HG02588 (cell line): ENCODE data around the gene F2.

Experiments
- ATAC-seq: cut with Tn5 transposase; IDR thresholded peaks from one replicate; pipeline ENCODE4 v1.9.1; 2021; ENCODE audit warnings: mild to moderate bottlenecking, moderate library complexity; ENCODE audit not compliant: unreplicated experiment

Gene F2

DNA sequence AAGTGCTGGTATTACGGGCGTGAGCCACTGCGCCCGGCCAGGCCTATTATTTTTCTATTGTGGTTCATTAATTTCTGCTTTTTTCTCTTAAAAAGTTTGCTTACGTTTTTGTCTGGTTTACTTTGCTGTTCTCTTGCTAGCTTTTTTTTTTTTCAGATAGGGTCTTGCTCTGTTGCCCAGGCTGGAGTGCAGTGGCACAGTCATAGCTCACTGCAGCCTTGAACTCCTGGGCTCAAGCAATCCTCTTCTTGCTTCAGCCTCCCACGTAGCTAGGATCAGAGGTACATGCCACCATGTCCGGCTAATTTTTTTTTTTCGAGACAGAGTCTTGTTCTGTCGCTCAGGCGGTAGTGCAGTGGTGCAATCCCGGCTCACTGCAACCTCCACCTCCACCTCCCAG, 18.7 kb downstream of the F2 start:
- ATAC-seq = no peak

DNA sequence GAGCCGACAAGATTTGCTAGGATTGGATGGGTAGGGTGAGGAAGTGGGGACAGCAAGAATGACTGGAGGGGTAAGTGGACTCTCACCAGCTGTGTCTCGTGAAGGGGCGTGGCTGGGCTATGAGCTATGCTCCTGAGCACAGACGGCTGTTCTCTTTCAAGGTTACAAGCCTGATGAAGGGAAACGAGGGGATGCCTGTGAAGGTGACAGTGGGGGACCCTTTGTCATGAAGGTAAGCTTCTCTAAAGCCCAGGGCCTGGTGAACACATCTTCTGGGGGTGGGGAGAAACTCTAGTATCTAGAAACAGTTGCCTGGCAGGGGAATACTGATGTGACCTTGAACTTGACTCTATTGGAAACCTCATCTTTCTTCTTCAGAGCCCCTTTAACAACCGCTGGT, 19.9 kb downstream of the F2 start:
- ATAC-seq = no peak

DNA sequence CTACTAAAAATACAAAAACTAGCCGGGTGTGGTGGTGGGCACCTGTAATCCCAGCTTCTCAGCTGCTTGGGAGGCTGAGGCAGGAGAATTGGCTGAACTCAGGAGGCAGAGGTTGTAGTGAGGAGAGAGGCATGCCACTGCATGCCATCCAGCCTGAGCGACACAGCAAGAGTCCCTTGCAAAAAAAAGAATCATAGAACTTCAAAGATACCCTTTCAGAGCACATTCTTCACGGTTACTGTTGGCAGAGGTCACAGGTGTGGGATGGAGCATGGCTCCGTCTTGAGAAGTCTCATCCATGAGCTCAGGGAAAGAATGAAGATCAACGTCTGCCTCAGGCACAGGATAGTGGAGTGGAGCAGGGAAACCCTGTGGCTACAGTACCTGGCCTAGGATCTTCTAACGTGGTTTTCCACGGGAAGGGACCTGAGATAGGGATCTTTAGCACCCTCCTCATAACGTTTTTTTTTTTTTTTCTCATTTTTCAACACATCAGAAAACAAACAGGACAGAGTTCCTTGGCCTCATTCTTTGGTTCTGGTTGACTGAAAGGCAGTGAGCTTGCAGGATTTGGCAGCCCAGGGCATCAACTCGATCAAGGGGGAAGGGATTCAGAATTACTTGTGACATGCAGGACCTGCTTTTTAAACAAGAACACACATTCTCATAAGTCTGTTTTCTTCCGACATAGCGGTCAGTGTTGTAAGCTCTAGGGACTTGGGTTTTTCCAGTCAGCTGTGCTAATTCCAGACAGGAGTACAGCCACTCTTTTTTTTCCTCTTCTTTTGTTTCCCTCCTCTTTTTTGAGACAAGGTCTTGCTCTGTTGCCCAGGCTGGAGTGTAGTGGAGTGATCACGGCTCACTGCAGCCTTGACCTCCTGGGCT, 22.8 kb downstream of the F2 start:
- no peak for ATAC-seq

DNA sequence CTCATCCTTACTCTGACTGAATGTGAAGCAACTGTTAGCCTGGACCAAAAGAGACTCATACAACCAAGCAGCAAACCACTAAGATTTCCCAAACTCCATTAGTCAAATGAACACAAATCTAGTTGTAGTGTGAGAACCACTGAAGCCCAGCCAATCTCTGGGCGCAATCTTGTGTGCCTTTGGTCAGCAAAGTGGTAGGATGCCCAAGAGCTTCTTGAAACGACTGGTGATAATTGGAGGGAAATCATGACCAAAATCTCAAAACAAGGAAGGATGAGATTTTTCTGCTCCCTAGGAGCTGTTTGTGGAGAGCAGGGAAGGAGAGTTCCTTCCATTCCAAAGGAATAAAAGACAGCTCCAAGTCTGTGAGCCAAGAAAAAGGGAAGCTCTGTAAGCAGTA, 24.0 kb downstream of the F2 start:
- no peak for ATAC-seq

GRCh38 chr11:46743693-46744339, 24.8 kb downstream of the F2 start:
- no peak for ATAC-seq

DNA sequence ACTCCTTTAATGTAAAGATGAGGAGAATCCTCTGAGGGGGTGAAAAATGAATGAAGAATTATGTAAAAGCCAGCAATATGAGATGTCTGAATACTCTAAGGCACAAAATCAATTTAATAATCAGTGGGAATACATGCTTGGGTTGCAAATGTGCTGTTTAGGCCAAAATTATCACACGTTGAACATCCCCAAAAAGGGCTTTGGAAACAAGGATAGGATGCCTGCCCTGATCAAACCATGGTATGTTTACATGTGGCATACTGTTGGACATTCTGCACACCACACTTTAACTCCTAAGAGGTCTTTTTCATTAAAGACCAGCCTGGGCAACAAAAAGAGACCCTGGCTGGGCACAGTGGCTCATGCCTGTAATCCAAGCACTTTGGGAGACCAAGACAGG, 26.3 kb downstream of the F2 start:
- ATAC-seq = no peak

DNA sequence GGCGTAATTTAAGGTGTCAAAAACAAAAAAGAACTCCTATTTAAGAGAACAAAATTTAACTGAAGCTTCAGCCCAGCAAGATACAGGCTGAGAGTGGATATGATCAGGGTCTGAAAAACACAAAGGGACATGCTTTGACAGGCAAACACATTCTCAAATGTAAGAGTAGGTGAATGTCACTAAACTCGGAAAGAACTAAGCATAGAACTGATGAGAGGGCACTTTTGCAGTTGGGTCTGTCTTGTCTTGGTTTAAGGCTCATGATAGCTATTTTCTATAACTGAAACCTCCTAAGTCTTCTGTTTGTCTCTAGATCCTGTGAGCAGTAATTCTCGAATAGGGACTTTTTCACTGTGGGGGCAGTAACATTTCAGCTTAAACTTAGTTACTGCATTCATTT, 27.0 kb downstream of the F2 start:
- ATAC-seq = no peak

GRCh38 chr11:46747150-46747549, 28.1 kb downstream of the F2 start:
- ATAC-seq = no peak

GRCh38 chr11:46755962-46756361, 36.9 kb downstream of the F2 start:
- ATAC-seq = no peak

- ATAC-seq = no peak
Measured at GRCh38 chr11:46759196-46759595, 40.2 kb downstream of the F2 start.

GRCh38 chr11:46760429-46761128, 41.6 kb downstream of the F2 start:
- ATAC-seq = no peak

DNA sequence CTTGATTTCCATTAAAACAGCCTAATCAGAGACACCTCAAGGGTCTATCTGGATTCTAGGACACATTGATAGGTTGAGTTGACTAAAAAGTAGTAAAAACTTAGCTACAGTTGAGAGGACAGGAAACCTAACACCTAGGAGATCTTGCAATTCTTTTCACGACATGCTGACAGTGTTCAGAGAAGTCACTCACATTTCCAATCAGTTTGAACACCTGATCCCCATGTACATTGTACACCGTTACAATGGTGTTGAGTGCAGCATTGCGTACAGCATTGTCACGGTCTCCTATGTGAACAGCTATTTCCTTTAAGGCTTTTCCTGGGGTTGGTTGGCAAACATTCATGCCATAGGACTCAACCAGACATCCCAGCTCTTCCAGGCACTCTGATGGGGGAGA, 42.8 kb downstream of the F2 start:
- ATAC-seq = no peak

GRCh38 chr11:46762248-46762647, 43.2 kb downstream of the F2 start:
- no peak for ATAC-seq

DNA sequence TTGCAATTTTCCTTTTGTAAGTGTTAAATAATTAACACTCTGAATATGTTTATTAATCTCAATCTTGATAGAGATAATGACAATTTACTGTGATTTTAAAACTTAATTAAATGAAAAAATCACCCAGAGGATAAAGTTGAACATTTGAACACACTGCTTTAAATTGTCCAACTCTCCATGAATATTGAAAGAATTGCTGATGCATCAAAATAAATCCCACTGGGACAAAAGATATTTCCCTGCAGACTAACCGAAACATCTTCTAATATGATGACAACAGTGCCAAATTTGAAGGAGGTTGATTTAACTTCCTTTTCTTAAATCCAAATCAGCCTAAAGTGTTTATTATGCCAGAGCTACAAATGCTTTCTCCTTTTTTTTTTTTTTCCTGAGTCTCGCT, 47.6 kb downstream of the F2 start:
- no peak for ATAC-seq

DNA sequence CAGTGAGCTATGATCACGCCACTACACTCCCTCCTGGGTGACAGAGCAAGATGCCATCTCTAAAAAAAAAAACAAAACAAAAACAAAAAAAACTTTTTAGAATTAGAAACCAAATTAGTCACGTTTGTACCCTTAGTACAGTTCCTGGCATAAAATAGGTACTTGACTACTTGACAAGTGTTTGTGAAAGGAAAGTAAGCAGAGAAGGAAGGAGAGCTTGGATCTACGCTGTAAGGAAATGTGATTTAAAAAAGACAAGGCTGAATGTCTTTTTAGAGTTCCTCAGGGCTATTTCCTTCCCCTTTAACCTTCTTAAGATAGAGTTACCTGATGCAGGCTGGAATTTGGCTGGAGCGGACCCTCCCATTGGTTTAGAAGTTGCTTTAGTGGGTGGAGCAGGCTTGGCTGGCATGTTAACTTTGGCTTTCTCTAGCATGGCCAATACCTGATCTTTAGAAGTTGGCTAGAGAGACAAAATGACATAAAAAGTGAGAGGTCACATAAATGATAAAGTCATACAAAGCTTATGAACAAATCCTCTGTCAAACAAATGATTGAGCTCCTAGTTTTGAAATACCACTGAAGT, 50.7 kb downstream of the F2 start:
- no peak for ATAC-seq

DNA sequence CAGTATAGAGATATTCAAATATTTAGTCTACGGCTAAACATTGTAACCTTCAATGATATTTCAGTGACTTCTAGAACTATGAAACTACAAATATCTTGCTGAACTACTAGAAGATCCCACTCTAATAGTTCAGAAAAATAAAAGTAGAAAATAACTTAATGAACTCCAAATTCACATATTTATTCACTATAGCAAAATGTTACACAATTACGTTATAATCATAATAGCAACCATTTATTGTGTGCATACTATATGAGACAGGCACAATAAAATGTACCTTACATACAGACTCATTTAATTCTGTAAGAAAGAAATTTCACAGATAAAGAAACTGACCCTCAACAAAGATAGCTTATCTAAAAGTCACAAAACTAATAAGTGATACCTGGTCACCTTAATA, 57.9 kb downstream of the F2 start:
- ATAC-seq = no peak

DNA sequence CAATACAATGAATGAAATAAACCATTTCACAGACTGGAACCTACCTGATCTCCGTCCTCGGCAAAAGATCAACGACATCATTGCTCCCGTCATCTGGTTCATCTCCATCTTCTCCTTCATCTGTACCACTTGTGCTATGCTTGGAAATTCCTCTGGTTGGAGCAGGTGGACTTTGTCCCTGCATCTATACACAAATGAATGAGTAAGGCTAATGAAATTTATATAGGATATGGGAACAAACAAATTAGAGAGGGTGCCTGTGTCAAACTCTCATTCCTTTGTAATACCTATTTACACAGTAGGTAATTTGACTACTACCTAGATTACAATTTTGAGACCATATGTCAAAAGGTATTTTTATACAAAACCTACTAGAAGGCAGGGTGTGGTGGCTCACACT, 59.4 kb downstream of the F2 start:
- ATAC-seq = no peak
